ENCODE data around the gene GOLGA8S.
A peak's percentile ranks its signal among the peaks of the same experiment; 100 is the strongest.
"Not testable (repeated sequence)": the region's sequence is repeated elsewhere in the genome, so short reads cannot be mapped to it uniquely, and the experiment has no call there.

The GOLGA8S gene

GRCh38 chr15:23372284-23372683 is 17.7 kb downstream of the GOLGA8S start:
- no peak for DNase-seq (ENCODE audit: low read depth, low spot score)
- Histone ChIP-seq H3K4me1 (ENCODE audit: insufficient read depth, insufficient read length) (no peaks in the 10 kb centered on the region), H3K4me3 (ENCODE audit: insufficient read length, low read depth) (peak overlapping the region; percentile 26), H3K9me3 (ENCODE audit: insufficient read depth, low read length) (no peaks in the 10 kb centered on the region), H3K27me3 (ENCODE audit: insufficient read depth, insufficient read length) (no peaks in the 10 kb centered on the region), H3K9ac (ENCODE audit: insufficient read length, low read depth) (peak overlapping the region; percentile 50), H3K36me3 (ENCODE audit: insufficient read depth, insufficient read length, low read length) (no peaks in the 10 kb centered on the region)
- TF ChIP-seq ZNF274 (IDR thresholded peaks at IDR 0.05; ENCODE audit: low read depth, low read length) (no peak), SUZ12 (IDR thresholded peaks at IDR 0.05; ENCODE audit: extremely low read depth, insufficient read depth, insufficient read length) (no peak), YY1 (IDR thresholded peaks at IDR 0.05; ENCODE audit: insufficient read depth, insufficient read length) (no peak)

- not testable (repeated sequence) for H3K36me3 ChIP-seq (ENCODE audit: insufficient read depth, insufficient read length, low read length); H3K27me3 ChIP-seq (ENCODE audit: insufficient read depth, insufficient read length); H3K9me3 ChIP-seq (ENCODE audit: insufficient read depth, low read length); H3K4me1 ChIP-seq (ENCODE audit: insufficient read depth, insufficient read length); DNase-seq (ENCODE audit: low read depth, low spot score)
- Histone ChIP-seq H3K4me3 (ENCODE audit: insufficient read length, low read depth) (peak overlapping the region; percentile 26), H3K9ac (ENCODE audit: insufficient read length, low read depth) (peak overlapping the region; percentile 50)
These were observed 18.5 kb downstream of the GOLGA8S start for GRCh38 chr15:23372891-23373600.

GRCh38 chr15:23374226-23374625 is 19.7 kb downstream of the GOLGA8S start:
- H3K27me3 ChIP-seq (ENCODE audit: insufficient read depth, insufficient read length); H3K9me3 ChIP-seq (ENCODE audit: insufficient read depth, low read length); H3K9ac ChIP-seq (ENCODE audit: insufficient read length, low read depth); H3K4me3 ChIP-seq (ENCODE audit: insufficient read length, low read depth); DNase-seq (ENCODE audit: low read depth, low spot score); H3K36me3 ChIP-seq (ENCODE audit: insufficient read depth, insufficient read length, low read length); H3K4me1 ChIP-seq (ENCODE audit: insufficient read depth, insufficient read length): not testable (repeated sequence)

GRCh38 chr15:23378946-23379345 is 24.4 kb downstream of the GOLGA8S start:
- not testable (repeated sequence) for H3K4me3 ChIP-seq (ENCODE audit: insufficient read length, low read depth); H3K36me3 ChIP-seq (ENCODE audit: insufficient read depth, insufficient read length, low read length); DNase-seq (ENCODE audit: low read depth, low spot score); H3K9me3 ChIP-seq (ENCODE audit: insufficient read depth, low read length); H3K4me1 ChIP-seq (ENCODE audit: insufficient read depth, insufficient read length); H3K27me3 ChIP-seq (ENCODE audit: insufficient read depth, insufficient read length); H3K9ac ChIP-seq (ENCODE audit: insufficient read length, low read depth)

- H3K4me3 ChIP-seq (ENCODE audit: insufficient read length, low read depth); H3K27me3 ChIP-seq (ENCODE audit: insufficient read depth, insufficient read length); H3K36me3 ChIP-seq (ENCODE audit: insufficient read depth, insufficient read length, low read length); DNase-seq (ENCODE audit: low read depth, low spot score); H3K9me3 ChIP-seq (ENCODE audit: insufficient read depth, low read length); H3K9ac ChIP-seq (ENCODE audit: insufficient read length, low read depth); H3K4me1 ChIP-seq (ENCODE audit: insufficient read depth, insufficient read length): not testable (repeated sequence)
These were observed 26.2 kb downstream of the GOLGA8S start for GRCh38 chr15:23380700-23381099.

- H3K36me3 ChIP-seq (ENCODE audit: insufficient read depth, insufficient read length, low read length); DNase-seq (ENCODE audit: low read depth, low spot score); H3K9ac ChIP-seq (ENCODE audit: insufficient read length, low read depth); H3K9me3 ChIP-seq (ENCODE audit: insufficient read depth, low read length); H3K4me3 ChIP-seq (ENCODE audit: insufficient read length, low read depth); H3K27me3 ChIP-seq (ENCODE audit: insufficient read depth, insufficient read length); H3K4me1 ChIP-seq (ENCODE audit: insufficient read depth, insufficient read length): not testable (repeated sequence)
These were observed 26.6 kb downstream of the GOLGA8S start for GRCh38 chr15:23381192-23381591.

- TF ChIP-seq ZNF274 (IDR thresholded peaks at IDR 0.05; ENCODE audit: low read depth, low read length) (no peak), SUZ12 (IDR thresholded peaks at IDR 0.05; ENCODE audit: extremely low read depth, insufficient read depth, insufficient read length) (no peak), YY1 (IDR thresholded peaks at IDR 0.05; ENCODE audit: insufficient read depth, insufficient read length) (no peak)
- no peak for DNase-seq (ENCODE audit: low read depth, low spot score)
These were observed 29.8 kb downstream of the GOLGA8S start for GRCh38 chr15:23384371-23384770.

GRCh38 chr15:23385886-23386430 is 31.4 kb downstream of the GOLGA8S start:
- Histone ChIP-seq H3K9me3 (ENCODE audit: insufficient read depth, low read length) (no peaks in the 10 kb centered on the region), H3K4me1 (ENCODE audit: insufficient read depth, insufficient read length) (no peaks in the 10 kb centered on the region), H3K9ac (ENCODE audit: insufficient read length, low read depth) (no peak overlapping the region), H3K4me3 (ENCODE audit: insufficient read length, low read depth) (no peak overlapping the region), H3K27me3 (ENCODE audit: insufficient read depth, insufficient read length) (no peaks in the 10 kb centered on the region), H3K36me3 (ENCODE audit: insufficient read depth, insufficient read length, low read length) (no peaks in the 10 kb centered on the region)
- TF ChIP-seq ZNF274 (IDR thresholded peaks at IDR 0.05; ENCODE audit: low read depth, low read length), result no peak
- no peak for TF ChIP-seq SUZ12 (IDR thresholded peaks at IDR 0.05; ENCODE audit: extremely low read depth, insufficient read depth, insufficient read length)
- no peak for TF ChIP-seq YY1 (IDR thresholded peaks at IDR 0.05; ENCODE audit: insufficient read depth, insufficient read length)
- no peak for DNase-seq (ENCODE audit: low read depth, low spot score)

More at GRCh38 chr15:23384371-23384770, 29.8 kb downstream of the GOLGA8S start:
- Histone ChIP-seq H3K9ac (ENCODE audit: insufficient read length, low read depth) (no peak overlapping the region), H3K4me3 (ENCODE audit: insufficient read length, low read depth) (no peak overlapping the region), H3K4me1 (ENCODE audit: insufficient read depth, insufficient read length) (peaks cover 2% of the 10 kb centered on the region), H3K36me3 (ENCODE audit: insufficient read depth, insufficient read length, low read length) (no peaks in the 10 kb centered on the region), H3K27me3 (ENCODE audit: insufficient read depth, insufficient read length) (no peaks in the 10 kb centered on the region), H3K9me3 (ENCODE audit: insufficient read depth, low read length) (no peaks in the 10 kb centered on the region)

Measured in NT2/D1 (cell line).